ENCODE measurements around the gene GRB10. TPM values are rescaled to one million over a fixed set of nuclear protein-coding genes. Genes with fewer than 3 reads are reported as not detected.

The GRB10 gene
- polyA plus RNA-seq, 1 donor from 2014 or later, result 78.4 TPM

- H3K9ac ChIP-seq (ENCODE audit: low read length), result no peak overlapping the region
- H3K4me2 ChIP-seq (ENCODE audit: low read length), result no peak overlapping the region
- no peak overlapping the region for H3K27ac ChIP-seq (ENCODE audit: low read length)
- H3K36me3 ChIP-seq (ENCODE audit: insufficient read depth, low read length), result no peaks in the 10 kb centered on the region
- H3K4me3 ChIP-seq (ENCODE audit: low read length), result no peak overlapping the region
- H3F3A ChIP-seq (ENCODE audit: insufficient read depth, low read length, poor library complexity, severe bottlenecking), result no peaks in the 10 kb centered on the region
- H2AFZ ChIP-seq (ENCODE audit: low read depth, low read length), result no peak overlapping the region
- H3K79me2 ChIP-seq (replicated peaks; ENCODE audit: insufficient read depth, low read length), result peaks cover 56% of the 10 kb centered on the region
- H4K20me1 ChIP-seq (ENCODE audit: insufficient read depth), result no peaks in the 10 kb centered on the region
- H3K9me3 ChIP-seq (ENCODE audit: low read length), result no peaks in the 10 kb centered on the region
- no peaks in the 10 kb centered on the region for H3K27me3 ChIP-seq (ENCODE audit: insufficient read depth, low read depth, low read length)
- H3K9me2 ChIP-seq (ENCODE audit: insufficient read depth, low read length), result no peaks in the 10 kb centered on the region
- TF ChIP-seq SMC3 (conservative IDR thresholded peaks at IDR 0.05; ENCODE audit: poor library complexity), result no peak
- no peak for TF ChIP-seq CTCF (IDR thresholded peaks at IDR 0.05; ENCODE audit: poor library complexity, severe bottlenecking)
- TF ChIP-seq RAD21 (conservative IDR thresholded peaks at IDR 0.05), result no peak
- no peak for TF ChIP-seq EP300 (conservative IDR thresholded peaks at IDR 0.05; ENCODE audit: poor library complexity, severe bottlenecking)
- no peak for TF ChIP-seq TAF1 (IDR thresholded peaks at IDR 0.05; ENCODE audit: low read depth)
- TF ChIP-seq MXI1 (conservative IDR thresholded peaks at IDR 0.05; ENCODE audit: poor library complexity, severe bottlenecking), result no peak
- no peak for TF ChIP-seq REST (IDR thresholded peaks at IDR 0.05; ENCODE audit: borderline replicate concordance)
- TF ChIP-seq POLR2AphosphoS5 (IDR thresholded peaks at IDR 0.05), result no peak
- no peak for TF ChIP-seq EZH2 (IDR thresholded peaks at IDR 0.05; ENCODE audit: borderline replicate concordance, insufficient read depth, low read length, poor library complexity, severe bottlenecking)
These were observed 48.5 kb downstream of the GRB10 start for GRCh38 chr7:50734246-50734645.

GRCh38 chr7:50733552-50733951 lies 49.1 kb downstream of the GRB10 start:
- Histone ChIP-seq H3K4me2 (ENCODE audit: low read length) (no peak overlapping the region), H3F3A (ENCODE audit: insufficient read depth, low read length, poor library complexity, severe bottlenecking) (no peaks in the 10 kb centered on the region), H3K4me3 (ENCODE audit: low read length) (no peak overlapping the region), H3K79me2 (replicated peaks; ENCODE audit: insufficient read depth, low read length) (peaks cover 53% of the 10 kb centered on the region), H3K27ac (ENCODE audit: low read length) (no peak overlapping the region), H3K27me3 (ENCODE audit: insufficient read depth, low read depth, low read length) (no peaks in the 10 kb centered on the region), H3K9ac (ENCODE audit: low read length) (no peak overlapping the region), H3K9me2 (ENCODE audit: insufficient read depth, low read length) (no peaks in the 10 kb centered on the region), H3K36me3 (ENCODE audit: insufficient read depth, low read length) (no peaks in the 10 kb centered on the region), H2AFZ (ENCODE audit: low read depth, low read length) (no peak overlapping the region), H3K9me3 (ENCODE audit: low read length) (no peaks in the 10 kb centered on the region), H4K20me1 (ENCODE audit: insufficient read depth) (no peaks in the 10 kb centered on the region)
- TF ChIP-seq MXI1 (conservative IDR thresholded peaks at IDR 0.05; ENCODE audit: poor library complexity, severe bottlenecking) (no peak), RAD21 (conservative IDR thresholded peaks at IDR 0.05) (no peak), REST (IDR thresholded peaks at IDR 0.05; ENCODE audit: borderline replicate concordance) (no peak), SMC3 (conservative IDR thresholded peaks at IDR 0.05; ENCODE audit: poor library complexity) (no peak), CTCF (IDR thresholded peaks at IDR 0.05; ENCODE audit: poor library complexity, severe bottlenecking) (no peak), TAF1 (IDR thresholded peaks at IDR 0.05; ENCODE audit: low read depth) (no peak), POLR2AphosphoS5 (IDR thresholded peaks at IDR 0.05) (no peak), EZH2 (IDR thresholded peaks at IDR 0.05; ENCODE audit: borderline replicate concordance, insufficient read depth, low read length, poor library complexity, severe bottlenecking) (no peak), EP300 (conservative IDR thresholded peaks at IDR 0.05; ENCODE audit: poor library complexity, severe bottlenecking) (no peak)
